T-helper 1 cell treated with Interleukin-12 subunit alpha and Interleukin-12 subunit beta and Interleukin-4 antibody, amounts not matched to agents 30 μg/mL and 1 μg/mL, for 36 hours (primary cell): ENCODE measurements around the gene FOSB.
A peak's percentile ranks its signal among the peaks of the same experiment; 100 is the strongest.

Experiments used
- H3K27ac Mint-ChIP-seq: one replicate; pipeline ENCODE4 v1.8.0; 2021; ENCODE audit warnings: mild to moderate bottlenecking, mixed read lengths
- H3K27me3 Mint-ChIP-seq: one replicate; pipeline ENCODE4 v1.8.0; 2021; ENCODE audit warnings: low read depth, mixed read lengths
- H3K36me3 Mint-ChIP-seq: one replicate; pipeline ENCODE4 v1.8.0; 2021; ENCODE audit warnings: low read depth, mixed read lengths
- H3K4me1 Mint-ChIP-seq: one replicate; pipeline ENCODE4 v1.8.0; 2021; ENCODE audit warnings: low read depth, mixed read lengths
- H3K4me3 Mint-ChIP-seq: one replicate; pipeline ENCODE4 v1.8.0; 2021; ENCODE audit warnings: mild to moderate bottlenecking, moderate library complexity, mixed read lengths
- H3K9me3 Mint-ChIP-seq: one replicate; pipeline ENCODE4 v1.8.0; 2021; ENCODE audit warnings: mixed read lengths

Gene FOSB

DNA sequence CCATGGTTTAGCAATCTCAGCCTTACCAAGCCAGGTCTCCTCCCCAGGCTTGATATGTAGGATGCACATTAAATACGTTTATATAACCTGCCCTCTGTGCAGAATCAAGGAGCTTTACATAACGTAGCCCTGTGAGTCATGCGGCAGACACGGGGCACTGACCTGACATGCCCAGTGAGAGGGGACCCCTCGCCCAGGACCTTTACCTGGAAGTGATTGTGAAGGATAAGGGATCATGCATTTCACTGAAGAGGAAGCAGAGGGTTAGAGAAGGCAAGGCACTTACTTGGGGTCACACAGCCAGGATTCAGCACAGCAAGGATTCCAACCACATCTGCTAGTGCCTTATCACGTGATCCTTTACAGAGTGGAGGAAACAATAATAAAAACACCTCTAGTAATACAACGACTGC lies 18.9 kb upstream of the FOSB start:
- H3K9me3 Mint-ChIP-seq = no peaks in the 10 kb centered on the region
- peaks cover 10% of the 10 kb centered on the region for H3K27me3 Mint-ChIP-seq
- H3K4me3 Mint-ChIP-seq = peak overlapping the region; percentile 49
- peaks cover 31% of the 10 kb centered on the region for H3K4me1 Mint-ChIP-seq
- H3K36me3 Mint-ChIP-seq = no peaks in the 10 kb centered on the region
- H3K27ac Mint-ChIP-seq = peak overlapping the region; percentile 67

- H3K4me1 Mint-ChIP-seq = peaks cover 32% of the 10 kb centered on the region
- no peaks in the 10 kb centered on the region for H3K9me3 Mint-ChIP-seq
- H3K36me3 Mint-ChIP-seq = no peaks in the 10 kb centered on the region
- peak overlapping the region; percentile 89 for H3K4me3 Mint-ChIP-seq
- peak overlapping the region; percentile 97 for H3K27ac Mint-ChIP-seq
- peaks cover 12% of the 10 kb centered on the region for H3K27me3 Mint-ChIP-seq
These were observed 17.8 kb upstream of the FOSB start for GRCh38 chr19:45450012-45450333.

DNA sequence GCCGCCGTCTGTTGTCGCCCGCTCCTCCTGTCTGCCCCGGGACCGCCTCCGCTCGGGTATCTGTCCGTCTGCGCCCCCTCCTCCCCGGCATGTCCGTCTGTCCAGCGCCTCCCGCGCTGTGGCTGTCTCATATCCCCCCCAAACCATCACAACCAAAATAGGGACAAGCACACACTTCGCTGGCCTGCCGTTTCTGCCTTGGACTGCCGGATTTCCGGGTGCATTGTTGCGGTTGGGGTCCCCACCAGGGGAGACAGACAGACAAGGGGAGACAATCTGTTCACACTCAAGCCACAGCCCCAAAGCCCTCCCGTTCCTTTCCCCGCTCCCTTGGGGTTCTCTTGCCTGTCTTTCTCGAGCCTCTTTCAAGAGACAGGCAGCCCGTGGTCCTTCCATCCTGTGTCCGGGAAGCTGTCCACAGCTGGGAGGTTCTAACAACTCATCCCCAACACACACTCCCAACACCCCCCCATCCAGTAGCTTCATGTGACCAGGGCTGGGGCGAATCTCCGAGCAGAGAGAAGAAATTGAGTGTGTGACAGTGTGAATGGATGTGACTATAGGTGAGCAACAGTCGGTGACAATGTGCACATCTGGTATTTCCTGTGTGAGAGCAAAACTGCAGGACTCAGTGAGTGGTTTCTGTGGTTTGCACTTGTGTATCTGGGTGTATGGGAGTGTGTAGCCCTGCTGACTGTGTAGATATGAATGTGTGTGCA lies 16.5 kb upstream of the FOSB start:
- Mint-ChIP-seq H3K27me3 (peaks cover 12% of the 10 kb centered on the region), H3K4me3 (peak overlapping the region; percentile 81), H3K9me3 (no peaks in the 10 kb centered on the region), H3K4me1 (peaks cover 36% of the 10 kb centered on the region), H3K36me3 (no peaks in the 10 kb centered on the region), H3K27ac (peak overlapping the region; percentile 98)

DNA sequence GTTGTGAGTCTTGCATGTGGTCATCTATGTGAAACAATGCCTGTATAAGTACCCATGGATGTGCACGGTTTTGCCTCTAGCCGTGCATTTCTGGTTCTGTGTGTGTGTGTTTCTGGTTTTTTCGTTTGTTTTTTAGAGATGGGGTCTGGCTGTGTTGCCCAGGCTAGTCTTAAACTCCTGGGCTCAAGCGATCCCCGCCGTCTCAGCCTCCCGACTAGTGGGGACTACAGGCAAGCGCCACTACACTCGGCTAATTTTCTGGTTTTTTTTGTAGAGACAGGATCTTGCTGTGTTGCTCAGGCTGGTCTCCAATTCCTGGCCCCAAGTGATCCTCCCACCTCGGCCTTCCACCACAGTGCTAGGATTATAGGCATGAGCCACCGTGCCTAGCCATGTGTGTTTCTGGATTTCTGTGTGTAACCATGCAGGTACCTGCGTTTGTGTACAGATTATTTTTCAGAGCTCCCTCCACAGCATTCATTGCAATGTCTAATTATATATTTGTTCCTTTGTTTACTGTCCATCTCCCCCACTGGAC lies 15.9 kb upstream of the FOSB start:
- Mint-ChIP-seq H3K27me3 (peaks cover 12% of the 10 kb centered on the region), H3K4me3 (peak overlapping the region; percentile 81), H3K27ac (peak overlapping the region; percentile 98), H3K4me1 (peaks cover 35% of the 10 kb centered on the region), H3K36me3 (no peaks in the 10 kb centered on the region), H3K9me3 (no peaks in the 10 kb centered on the region)

DNA sequence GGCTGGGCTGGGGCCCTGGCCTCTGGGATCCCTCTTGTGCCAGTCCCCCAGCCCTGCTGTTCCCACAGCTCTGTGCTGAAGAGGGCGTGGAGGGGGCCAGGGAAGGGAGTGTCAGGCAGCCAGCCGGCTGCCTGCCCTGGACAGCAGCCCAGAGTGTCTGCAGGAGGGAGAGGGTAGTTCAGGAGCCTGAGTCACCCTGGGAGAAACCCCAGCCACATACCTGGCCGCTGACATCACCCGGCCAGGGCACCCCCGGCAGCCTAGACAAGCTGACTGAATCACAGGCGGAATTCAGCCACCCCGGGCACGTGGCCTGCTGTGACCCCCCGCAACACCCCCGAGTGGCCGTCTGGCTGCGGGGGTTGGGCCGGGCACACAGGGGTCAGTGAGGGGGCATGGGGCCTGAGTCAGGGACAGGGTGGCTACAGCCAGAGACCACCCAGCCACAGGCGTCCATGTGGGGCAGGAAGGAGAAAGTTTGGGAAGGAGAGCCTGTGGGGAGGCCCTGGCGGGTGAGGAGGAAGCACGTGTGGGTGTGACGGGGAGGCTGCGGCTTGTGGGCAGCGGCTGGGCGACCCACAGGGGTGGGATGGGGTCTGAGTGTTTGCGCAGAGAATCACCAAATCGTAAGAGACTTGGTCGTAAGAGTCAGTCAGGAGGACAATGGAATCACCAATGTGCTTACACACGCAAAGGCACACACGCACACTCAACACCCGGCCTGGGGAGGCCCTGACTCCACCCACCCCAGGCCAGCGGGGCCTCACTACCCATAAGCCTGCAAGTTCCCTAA lies 11.9 kb upstream of the FOSB start:
- Mint-ChIP-seq H3K36me3 (no peaks in the 10 kb centered on the region), H3K4me1 (peaks cover 20% of the 10 kb centered on the region), H3K27me3 (peaks cover 12% of the 10 kb centered on the region), H3K27ac (no peak overlapping the region), H3K4me3 (no peak overlapping the region), H3K9me3 (no peaks in the 10 kb centered on the region)

DNA sequence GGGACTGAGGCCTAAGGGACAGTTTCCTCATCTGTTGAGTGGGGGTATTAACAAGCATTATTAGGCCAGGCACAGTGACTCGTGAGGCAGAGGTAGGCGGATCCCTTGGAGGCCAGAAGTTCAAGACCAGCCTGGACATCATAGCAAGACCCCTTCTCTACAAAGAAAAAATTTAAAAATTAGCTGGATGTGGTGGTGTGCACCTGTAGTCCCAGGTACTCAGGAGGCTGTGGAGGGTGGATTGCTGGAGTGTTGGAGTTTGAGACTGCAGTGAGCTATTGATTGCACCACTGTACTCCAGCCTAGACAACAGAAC lies 11.3 kb upstream of the FOSB start:
- Mint-ChIP-seq H3K9me3 (no peaks in the 10 kb centered on the region), H3K27me3 (peaks cover 10% of the 10 kb centered on the region), H3K4me3 (no peak overlapping the region), H3K27ac (no peak overlapping the region), H3K4me1 (peaks cover 15% of the 10 kb centered on the region), H3K36me3 (no peaks in the 10 kb centered on the region)

DNA sequence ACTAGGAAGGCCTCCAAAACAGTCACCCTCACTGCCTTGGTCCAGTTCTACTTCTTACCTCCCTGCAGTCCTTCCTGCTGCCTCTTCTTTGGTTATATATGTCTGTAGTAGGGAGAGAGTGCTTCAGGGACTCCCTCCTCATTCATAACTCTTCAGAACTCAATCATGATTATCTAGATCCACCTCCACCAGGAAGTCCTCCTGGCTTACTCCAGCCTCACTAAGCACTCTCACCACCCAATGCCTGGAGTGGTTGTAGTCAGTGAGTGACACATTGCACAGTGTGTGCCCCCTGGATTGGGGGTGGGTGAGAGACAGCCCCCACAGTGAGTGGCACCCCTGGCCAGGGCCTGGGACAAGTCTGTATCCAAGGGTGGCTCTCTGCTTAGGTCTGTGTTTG lies 10.0 kb upstream of the FOSB start:
- H3K27me3 Mint-ChIP-seq = peaks cover 4% of the 10 kb centered on the region
- no peaks in the 10 kb centered on the region for H3K9me3 Mint-ChIP-seq
- H3K4me3 Mint-ChIP-seq = no peak overlapping the region
- H3K36me3 Mint-ChIP-seq = no peaks in the 10 kb centered on the region
- peaks cover 6% of the 10 kb centered on the region for H3K4me1 Mint-ChIP-seq
- peak overlapping the region; percentile 27 for H3K27ac Mint-ChIP-seq

DNA sequence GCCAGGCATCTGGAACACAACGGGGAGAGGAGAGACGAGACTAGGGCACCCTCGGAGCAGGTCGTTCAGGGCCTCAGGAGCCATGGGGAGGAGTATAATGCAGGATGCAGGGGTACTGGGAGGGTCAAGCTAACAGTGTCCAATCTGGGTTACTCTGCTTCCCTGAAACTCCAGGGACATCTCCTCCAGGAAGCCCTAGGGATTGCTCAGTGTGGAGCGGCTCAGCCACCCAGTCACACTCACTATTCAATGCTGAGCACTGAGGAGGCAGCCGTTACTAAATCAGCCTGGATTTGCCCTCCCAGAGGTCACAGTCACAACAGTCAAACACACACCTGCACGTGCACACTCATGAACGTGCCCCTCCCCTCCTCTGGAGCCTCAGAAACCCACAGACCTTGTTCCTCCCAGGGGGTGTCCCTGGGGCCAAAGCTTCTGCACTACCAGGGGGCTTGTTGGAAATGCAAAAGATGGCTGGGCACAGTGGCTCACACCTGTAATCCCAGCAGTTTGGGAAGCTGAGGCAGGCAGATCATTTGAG lies 6.9 kb upstream of the FOSB start:
- Mint-ChIP-seq H3K4me3 (no peak overlapping the region), H3K4me1 (no peaks in the 10 kb centered on the region), H3K27me3 (peaks cover 11% of the 10 kb centered on the region), H3K27ac (no peak overlapping the region), H3K36me3 (no peaks in the 10 kb centered on the region), H3K9me3 (no peaks in the 10 kb centered on the region)

DNA sequence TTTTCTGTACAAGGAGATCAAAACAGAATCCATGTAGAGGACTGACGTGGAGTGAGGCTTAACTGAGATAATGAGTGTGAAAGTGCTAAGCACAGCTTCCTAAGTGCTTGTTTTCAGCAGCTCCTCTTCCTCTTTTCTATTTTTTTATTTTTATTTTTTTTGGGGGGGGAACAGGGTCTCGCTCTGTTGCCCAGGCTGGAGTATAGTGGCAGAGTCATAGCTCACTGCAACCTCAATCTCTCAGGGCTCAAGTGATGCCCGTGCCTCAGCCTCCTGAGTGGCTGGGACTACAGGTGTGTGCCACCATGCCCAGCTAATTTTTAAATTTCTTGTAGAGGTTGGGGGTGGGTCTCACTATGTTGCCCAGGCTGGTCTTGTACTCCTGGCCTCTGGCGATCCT lies 5.6 kb upstream of the FOSB start:
- Mint-ChIP-seq H3K36me3 (no peaks in the 10 kb centered on the region), H3K4me3 (no peak overlapping the region), H3K4me1 (peaks cover 3% of the 10 kb centered on the region), H3K9me3 (no peaks in the 10 kb centered on the region), H3K27me3 (peaks cover 15% of the 10 kb centered on the region), H3K27ac (no peak overlapping the region)

DNA sequence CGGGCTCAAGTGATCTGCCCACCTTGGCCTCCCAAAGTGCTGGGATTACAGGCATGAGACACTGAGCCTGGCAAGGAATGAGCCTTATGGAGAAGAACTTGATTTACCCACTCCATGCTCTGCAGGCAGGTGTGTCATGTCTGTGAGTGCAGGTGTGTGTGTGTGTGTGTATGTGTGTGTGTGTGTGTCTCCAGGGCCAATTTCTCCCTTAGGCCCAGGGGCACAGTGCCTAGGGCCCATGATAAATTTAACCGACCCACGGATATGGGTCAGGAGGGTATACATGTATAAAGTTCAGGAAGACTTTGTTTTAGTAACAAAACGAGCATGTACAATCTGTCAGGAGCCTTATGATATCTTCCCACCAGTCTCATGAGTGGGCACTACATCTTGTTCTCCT lies 4.6 kb upstream of the FOSB start:
- Mint-ChIP-seq H3K4me3 (no peak overlapping the region), H3K9me3 (no peaks in the 10 kb centered on the region), H3K4me1 (peaks cover 11% of the 10 kb centered on the region), H3K36me3 (no peaks in the 10 kb centered on the region), H3K27me3 (peaks cover 15% of the 10 kb centered on the region), H3K27ac (no peak overlapping the region)

DNA sequence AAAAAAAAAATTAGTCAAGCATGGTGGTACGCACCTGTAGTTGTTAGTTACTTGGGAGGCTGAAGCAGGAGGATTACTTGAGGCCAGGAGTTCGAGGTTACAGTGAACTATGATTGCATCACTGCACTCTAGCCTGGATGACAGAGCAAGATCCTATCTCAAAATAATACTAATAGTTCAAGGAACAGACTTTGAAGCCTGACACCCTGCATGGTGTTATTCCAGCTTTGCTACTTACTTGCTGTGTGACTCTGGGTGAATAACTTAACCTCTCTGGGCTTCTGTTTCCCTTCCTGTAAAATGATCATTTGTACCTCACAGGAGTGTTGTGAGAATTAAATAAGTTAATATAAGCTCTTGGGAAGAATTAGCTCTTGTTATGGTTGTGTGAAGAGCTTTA lies 3.5 kb upstream of the FOSB start:
- Mint-ChIP-seq H3K4me3 (no peak overlapping the region), H3K27me3 (peaks cover 15% of the 10 kb centered on the region), H3K9me3 (no peaks in the 10 kb centered on the region), H3K27ac (no peak overlapping the region), H3K36me3 (no peaks in the 10 kb centered on the region), H3K4me1 (peaks cover 16% of the 10 kb centered on the region)

DNA sequence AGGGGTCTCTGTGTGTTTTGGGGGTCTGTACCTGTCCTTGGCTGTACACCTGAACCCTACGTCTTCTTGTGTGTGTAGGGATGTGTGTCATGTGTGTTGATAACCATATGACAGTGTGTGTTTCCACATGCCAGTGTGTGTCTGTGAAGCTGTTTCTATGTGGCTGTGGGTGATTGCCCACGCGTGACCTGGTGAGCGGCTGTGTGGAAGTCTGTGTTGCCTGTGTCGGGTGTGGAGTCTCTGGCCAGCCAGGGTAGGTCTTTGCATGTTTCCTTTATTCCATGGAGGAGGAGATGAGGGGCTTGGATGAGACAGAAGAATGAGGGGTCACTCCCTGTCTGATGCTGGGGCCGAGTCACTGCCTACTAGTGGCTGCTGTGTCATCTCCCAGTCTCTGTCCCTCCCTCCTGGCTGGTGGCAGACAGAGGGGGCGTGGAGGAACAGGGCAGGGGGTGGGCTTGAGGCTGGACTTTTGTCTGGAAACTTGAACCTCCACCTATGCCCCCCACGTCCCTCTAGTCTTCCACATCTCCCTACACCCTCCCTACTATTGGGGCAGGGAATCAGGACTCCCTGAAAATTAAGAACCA lies 2.8 kb upstream of the FOSB start:
- H3K27me3 Mint-ChIP-seq = peaks cover 15% of the 10 kb centered on the region

GRCh38 chr19:45467115-45467455 lies 711 bp upstream of the FOSB start:
- Mint-ChIP-seq H3K27me3 (peaks cover 29% of the 10 kb centered on the region), H3K4me3 (peak overlapping the region; percentile 89), H3K36me3 (no peaks in the 10 kb centered on the region), H3K4me1 (peaks cover 21% of the 10 kb centered on the region), H3K27ac (peak overlapping the region; percentile 94), H3K9me3 (no peaks in the 10 kb centered on the region)

More for the DNA sequence above, 2.8 kb upstream of the FOSB start:
- peaks cover 20% of the 10 kb centered on the region for H3K4me1 Mint-ChIP-seq
- no peak overlapping the region for H3K27ac Mint-ChIP-seq
- no peaks in the 10 kb centered on the region for H3K36me3 Mint-ChIP-seq
- no peaks in the 10 kb centered on the region for H3K9me3 Mint-ChIP-seq
- no peak overlapping the region for H3K4me3 Mint-ChIP-seq

DNA sequence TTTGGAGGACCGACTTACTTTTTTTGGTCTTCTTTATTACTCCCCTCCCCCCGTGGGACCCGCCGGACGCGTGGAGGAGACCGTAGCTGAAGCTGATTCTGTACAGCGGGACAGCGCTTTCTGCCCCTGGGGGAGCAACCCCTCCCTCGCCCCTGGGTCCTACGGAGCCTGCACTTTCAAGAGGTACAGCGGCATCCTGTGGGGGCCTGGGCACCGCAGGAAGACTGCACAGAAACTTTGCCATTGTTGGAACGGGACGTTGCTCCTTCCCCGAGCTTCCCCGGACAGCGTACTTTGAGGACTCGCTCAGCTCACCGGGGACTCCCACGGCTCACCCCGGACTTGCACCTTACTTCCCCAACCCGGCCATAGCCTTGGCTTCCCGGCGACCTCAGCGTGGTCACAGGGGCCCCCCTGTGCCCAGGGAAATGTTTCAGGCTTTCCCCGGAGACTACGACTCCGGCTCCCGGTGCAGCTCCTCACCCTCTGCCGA lies 409 bp downstream of the FOSB start:
- peaks cover 2% of the 10 kb centered on the region for H3K36me3 Mint-ChIP-seq
- peaks cover 24% of the 10 kb centered on the region for H3K4me1 Mint-ChIP-seq

DNA sequence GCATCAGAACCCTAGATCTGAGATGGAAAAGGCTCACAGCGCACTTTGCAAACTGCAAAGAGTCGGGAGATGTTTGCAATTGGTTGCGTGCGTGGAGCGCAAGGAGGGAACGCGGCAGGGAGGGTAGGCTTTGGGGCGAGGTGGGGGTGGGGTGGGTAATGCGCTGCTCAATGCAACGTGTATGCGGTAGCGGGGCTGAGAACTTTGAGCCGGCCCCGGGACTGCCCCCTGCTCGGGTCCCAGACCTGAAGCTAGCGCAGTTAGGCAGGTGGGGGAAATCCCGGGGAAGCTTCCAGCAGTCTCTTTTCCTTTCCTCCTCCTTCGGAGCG lies 971 bp downstream of the FOSB start:
- Mint-ChIP-seq H3K27ac (peak overlapping the region; percentile 94), H3K36me3 (peaks cover 2% of the 10 kb centered on the region), H3K4me3 (peak overlapping the region; percentile 89), H3K4me1 (peaks cover 24% of the 10 kb centered on the region), H3K9me3 (no peaks in the 10 kb centered on the region), H3K27me3 (peaks cover 40% of the 10 kb centered on the region)

More for the DNA sequence above, 409 bp downstream of the FOSB start:
- Mint-ChIP-seq H3K9me3 (no peaks in the 10 kb centered on the region), H3K27ac (peak overlapping the region; percentile 94), H3K4me3 (peak overlapping the region; percentile 89), H3K27me3 (peaks cover 37% of the 10 kb centered on the region)
